HG03469 (cell line): ENCODE results near the gene TLE5.

Experiments
- ATAC-seq: cut with Tn5 transposase; IDR thresholded peaks from one replicate; pipeline ENCODE4 v1.9.1; 2021; ENCODE audit warnings: mild to moderate bottlenecking, moderate library complexity, moderate number of reproducible peaks; ENCODE audit not compliant: unreplicated experiment

Gene TLE5

DNA sequence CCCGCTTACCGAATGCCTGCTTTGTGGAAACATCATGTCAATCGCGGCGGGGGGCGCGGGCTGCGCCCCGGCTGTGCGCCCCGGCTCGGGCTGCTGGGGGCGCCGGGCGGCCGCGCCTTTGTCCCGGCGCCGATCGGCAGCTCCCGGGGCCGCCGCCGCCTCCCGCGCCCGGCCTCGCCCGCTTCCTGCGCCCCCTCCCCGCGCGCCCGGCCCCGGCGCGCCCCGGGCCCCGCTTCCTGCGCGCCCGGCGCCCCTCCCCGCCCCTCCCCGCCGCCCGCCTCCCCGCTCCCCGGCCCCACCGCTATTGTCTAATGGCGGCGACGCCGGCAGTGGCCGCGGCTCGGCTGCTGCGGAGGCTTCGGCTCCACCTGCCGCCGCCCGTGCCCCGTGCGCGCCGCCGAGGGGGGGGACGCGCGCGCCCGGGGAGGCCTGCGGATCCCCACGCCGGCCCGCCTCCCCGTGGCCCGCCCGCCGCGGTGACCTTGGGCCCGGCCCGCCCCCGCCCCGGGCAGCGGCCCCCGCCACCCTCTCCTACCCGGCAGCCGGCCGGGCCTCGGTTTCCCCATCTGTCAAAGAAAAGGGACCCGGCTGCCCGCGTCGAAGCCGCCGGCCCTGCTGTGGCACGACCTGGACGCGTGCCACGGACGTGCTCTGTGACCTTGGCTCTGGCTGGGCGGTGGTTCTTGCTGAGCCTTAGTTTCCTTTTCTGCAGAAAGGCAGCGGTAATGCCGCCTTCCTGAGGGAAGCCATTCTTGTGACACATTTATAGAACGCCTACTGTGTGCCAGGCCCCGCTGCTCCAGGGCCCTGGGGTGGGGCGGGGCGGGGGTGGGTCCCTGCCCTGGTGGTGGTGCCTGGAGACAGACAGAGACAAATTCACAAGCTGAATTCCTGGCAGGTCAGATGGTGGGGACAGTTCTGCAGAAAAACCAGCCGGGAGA lies at the start of gene TLE5:
TLE5 (minus strand) TSS at position 331 of the 941 bp plus-strand sequence; CDS start at position 36, 295 bp downstream.
- no peak for ATAC-seq

GRCh38 chr19:3111586-3112247 lies 49.4 kb upstream of the TLE5 start:
- no peak for ATAC-seq

DNA sequence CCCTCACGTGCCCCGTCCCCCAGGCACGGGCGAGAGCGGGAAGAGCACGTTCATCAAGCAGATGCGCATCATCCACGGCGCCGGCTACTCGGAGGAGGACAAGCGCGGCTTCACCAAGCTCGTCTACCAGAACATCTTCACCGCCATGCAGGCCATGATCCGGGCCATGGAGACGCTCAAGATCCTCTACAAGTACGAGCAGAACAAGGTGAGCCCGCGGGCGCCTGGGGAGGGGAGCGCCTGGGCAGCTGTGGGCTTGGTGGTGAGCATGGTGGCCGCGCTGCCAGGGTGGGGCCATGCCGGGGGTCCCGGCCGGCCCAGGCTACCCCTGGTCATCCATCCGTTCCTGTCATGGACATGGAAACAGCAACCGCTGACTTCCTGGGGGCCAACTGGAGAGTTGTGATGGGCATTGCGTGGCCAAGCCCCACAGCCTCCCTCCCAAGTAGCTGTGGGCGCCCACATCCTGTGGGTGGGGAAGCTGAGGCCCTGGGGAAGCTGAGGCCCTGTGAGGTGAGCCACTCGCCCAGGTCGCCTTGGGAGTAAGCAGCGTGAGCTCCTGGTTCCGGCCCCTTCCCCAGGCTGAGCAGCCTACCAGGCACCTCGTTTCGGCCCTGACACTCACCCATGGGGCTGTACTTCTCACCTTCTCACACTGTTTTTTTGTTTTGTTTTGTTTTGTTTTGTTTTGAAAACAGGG lies 48.0 kb upstream of the TLE5 start:
- ATAC-seq: no peak

- ATAC-seq: no peak
These were observed 47.2 kb upstream of the TLE5 start for GRCh38 chr19:3109491-3109890.

GRCh38 chr19:3108775-3109174 lies 46.5 kb upstream of the TLE5 start:
- no peak for ATAC-seq

GRCh38 chr19:3107658-3108057 lies 45.4 kb upstream of the TLE5 start:
- ATAC-seq: no peak

GRCh38 chr19:3106509-3107141 lies 44.3 kb upstream of the TLE5 start:
- no peak for ATAC-seq

- ATAC-seq: no peak
These were observed 43.6 kb upstream of the TLE5 start for GRCh38 chr19:3105641-3106508.

- ATAC-seq: no peak
These were observed 42.4 kb upstream of the TLE5 start for GRCh38 chr19:3104708-3104983.

DNA sequence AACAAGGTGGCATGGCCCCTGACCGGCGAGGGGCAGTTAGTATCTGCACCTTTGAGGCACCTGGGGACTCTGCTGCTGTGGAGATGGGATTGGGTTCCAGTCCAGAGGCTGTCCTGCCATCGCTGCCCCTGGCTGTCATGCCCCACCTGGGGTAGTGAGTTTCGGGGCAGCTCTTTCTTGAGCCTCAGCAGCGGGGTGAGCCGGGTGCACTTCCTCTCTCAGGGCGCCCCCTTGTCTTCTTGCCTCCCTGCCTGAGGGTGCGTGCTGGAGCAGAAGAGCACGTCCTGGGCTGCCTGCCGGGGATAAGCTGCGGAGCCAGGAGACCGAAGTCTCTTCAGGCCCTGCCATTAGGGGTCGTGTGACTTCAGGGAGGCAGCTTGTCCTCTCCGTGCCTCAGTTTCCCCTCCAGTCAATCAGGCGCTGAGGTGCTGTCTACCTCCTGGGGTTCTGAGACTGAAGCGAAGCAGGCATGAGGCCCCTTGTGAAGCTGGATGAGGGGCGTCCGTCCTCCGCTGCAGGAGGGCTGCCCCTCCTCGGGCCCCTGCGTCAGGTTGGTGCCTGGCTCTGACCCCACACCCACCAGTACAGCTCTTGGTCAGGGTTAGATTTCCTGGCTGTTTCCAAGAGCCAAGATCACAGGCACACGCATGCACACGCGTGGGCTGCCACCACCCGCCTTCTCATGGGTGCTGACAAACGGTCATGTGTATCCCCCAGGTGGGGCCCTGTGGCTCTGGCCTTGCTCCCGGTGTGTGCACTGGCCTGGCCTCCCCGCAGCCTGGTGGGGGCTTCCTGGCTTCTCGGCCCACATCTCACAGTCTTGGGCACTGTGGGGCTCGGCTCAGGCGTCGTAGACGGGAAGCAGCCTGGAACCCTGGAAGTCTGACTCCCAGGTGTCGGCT lies 40.2 kb upstream of the TLE5 start:
- no peak for ATAC-seq

DNA sequence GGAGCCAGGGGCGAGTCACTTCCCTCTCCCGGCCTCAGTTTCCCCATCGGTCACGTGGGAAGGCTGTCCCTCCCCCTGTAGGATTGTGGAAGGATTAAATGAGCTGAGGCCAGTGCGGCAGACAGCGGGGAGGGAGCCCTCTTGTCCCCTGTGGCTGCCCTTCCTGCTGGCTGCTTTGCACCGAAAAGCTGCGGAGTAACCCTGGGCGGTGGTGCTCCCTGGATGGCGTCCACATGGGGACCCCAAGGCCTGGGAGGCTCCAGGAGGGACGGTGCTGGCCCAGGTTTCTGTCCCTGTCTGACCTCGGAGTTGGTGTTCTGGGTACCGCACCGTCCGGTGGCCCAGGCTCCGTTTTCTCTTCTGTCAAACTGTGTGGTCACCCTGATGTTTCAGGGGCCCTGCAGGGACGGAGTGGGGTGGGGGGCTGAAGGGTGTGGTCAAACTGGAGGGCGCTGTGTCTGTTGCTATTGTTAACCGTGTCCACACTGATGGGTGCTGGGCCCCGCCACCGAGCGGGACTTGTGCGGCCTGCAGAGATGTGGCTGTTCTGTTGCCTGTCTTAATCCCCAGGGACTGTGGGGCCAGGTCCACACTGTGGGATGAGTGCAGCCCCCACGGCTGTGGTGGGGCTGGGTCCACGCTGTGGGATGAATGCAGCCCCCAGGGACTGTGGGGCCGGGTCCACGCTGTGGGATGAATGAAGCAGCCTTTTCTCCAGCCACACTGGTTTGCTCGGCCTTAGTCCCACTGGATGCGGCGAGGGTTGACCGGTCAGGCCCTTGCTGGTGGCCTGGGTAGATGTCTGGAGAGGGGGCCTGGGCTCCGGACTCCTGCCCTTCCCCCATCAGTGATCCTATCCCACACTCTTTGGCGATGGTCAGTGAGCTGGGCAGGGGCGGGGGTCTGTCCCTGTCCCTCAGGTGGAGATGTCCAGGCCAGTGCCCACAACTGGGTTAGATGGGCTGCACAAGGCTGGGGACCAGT lies 38.7 kb upstream of the TLE5 start:
- ATAC-seq: no peak

- ATAC-seq: no peak
These were observed 38.0 kb upstream of the TLE5 start for GRCh38 chr19:3100331-3100730.

DNA sequence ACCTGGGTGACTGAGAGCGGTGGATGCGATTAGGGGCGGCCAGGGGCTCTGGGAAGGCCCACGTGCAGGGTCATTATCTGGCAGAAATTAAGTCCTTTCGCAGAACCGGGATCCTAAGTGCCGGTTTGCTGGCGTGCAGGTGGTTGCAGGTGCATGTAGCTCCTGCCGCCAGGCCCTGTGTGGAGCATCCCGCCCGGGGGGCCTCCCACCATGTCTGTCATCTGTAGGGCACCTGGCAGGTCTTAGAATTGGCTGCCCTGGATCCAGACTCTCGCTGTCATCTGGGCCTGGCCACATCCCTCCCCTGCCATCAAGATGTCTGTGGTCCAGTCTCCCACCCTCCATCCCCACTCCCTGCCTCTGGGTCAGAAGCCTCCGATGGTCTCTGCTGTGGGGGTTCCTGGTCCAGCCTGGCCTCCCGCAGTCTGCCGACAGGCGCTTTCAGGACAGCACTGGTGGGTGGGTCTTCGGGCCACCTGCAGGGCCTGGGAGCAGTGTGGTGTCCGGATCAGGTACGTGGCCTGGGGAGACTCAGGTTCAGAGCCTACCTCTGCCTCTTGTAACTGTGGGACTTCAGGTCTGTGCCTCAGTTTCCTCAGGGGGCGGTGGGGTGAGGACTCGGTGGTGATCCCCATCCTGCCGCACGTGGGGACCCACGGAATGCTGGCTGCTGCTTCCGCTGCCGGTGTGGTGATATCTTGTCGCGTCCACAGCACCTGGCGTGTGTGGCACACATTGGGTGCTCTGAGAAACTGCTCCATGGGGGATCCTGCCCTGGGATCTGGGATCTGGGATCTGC lies 37.3 kb upstream of the TLE5 start:
- no peak for ATAC-seq

DNA sequence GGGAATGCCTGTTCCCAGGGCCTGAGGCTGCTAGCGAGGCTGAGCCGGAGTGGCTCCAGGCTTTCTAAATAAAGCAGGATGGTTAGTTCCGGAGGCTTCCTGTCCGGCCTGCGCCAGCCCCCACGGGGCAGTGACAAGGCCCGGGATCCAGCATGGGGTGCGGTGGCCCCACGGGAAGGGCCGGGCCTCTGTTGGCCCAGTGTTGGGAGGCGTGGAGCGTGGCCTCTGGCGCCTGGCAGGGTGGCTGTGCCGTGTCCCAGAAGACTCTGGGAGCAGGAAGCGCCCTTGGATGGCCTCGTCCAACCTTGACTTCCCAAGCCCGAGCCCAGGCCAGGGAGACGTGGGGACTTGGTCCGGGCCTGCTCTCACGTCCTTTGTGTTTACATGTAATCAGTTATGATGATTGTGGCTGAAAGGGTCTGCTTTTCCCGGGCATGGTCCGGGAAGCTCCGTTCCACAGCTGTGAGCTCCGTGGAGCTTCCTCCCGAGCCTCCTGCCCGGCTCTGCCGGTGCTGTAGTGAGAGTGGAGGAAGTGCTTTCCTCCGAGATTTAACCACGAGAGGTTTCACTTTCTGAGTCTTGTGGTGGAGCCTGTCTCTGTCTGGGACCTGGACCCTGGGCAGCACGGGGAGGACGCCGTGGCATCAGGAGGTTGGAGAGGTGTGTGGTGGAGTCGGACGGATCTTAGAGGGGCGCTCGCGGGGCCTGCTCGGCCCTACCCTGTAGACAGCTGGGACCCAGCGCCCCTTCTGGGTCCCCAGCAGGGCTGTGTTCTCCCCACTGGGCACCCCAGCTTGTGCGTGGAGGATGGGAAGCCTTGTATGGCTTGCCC lies 36.4 kb upstream of the TLE5 start:
- ATAC-seq: no peak

DNA sequence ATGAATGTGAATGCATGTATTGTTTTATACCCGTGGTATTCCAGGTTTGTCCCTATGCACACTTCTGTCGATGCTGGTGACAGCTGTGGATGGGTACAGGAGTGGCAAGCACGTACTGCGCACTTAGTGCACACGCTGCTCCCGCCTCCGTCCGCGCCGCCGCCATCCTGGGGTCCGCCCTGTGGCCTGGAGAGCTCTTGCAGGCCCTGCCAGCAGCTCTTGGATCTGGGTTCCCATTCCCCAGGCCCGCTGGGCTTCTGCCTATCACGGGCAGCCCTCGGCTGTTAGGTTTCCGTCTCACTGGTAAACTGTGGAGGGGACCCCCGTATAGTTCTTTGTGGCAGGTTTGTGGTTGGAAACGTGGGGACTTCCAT lies 35.8 kb upstream of the TLE5 start:
- ATAC-seq: no peak

DNA sequence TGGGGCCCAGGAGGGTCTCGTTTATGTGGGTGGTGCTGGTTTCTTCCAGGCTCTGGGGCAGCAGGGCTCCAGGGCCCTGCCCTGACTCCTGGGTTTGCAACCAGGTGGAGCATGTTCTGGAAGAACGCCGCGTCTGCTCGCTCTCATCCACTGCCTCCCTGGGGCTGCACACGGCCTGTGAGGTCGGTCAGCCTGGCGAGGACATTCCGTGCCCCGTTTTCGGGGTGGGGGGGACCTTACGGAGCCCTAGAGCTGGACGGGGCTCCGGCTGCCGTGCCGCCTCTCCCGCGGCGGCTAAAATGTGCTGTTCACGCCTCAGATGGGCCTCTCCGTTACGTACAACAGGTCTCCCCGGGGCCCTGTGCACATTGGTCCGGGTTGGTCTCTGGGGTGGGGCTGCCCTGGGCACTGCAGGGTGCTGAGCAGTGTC lies 35.2 kb upstream of the TLE5 start:
- ATAC-seq: no peak
